Hematopoietic multipotent progenitor cell treated with erythropoietin and hydrocortisone succinate and interleukin-3 and kit ligand, for 6 days (in vitro differentiated cells): ENCODE measurements around the gene TBC1D19.
A peak's percentile ranks its signal among the peaks of the same experiment; 100 is the strongest.
"Not testable (repeated sequence)": the region's sequence is repeated elsewhere in the genome, so short reads cannot be mapped to it uniquely, and the experiment has no call there.

ENCODE experiments used
- DNase-seq: peaks from one replicate; pipeline ENCODE4 v3.0.0-alpha.2; 2015

The TBC1D19 gene

GRCh38 chr4:26687728-26688127 is 103.8 kb downstream of the TBC1D19 start:
- no peak for DNase-seq

- no peak for DNase-seq
Measured at GRCh38 chr4:26690506-26690905, 106.6 kb downstream of the TBC1D19 start.

DNA sequence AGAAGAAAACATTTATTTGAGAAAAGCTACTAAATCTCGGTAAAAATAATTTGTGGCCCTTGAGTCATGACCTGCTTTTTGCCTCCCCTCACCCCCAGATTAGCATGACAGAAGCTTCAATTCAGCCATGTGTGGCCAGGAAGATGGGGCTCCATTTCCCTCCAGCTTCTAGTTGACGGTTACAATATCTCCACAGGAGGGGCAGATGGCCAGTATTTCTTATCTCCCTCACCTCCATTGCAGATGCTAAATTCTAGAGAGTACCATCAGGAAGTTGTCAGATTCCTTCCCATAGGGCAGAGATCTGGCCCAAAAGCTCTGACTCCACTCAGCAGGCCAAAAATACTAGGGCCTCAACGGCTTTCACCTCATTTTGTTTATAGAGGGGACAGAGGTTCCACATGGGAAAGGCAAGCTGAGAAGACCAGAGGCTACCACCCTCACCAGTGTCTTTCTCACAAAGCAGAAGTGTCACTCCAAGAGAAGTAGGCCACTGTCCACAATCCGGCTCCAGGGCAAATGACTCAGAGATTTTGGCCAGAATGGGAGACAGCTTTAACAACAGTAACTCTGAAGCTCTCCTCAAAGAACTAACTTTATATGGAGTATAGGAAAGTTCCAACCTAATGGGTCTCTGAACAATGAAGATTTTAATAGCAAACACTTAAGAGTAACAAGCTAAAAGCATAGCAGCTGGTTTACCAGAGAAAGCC is 108.3 kb downstream of the TBC1D19 start:
- peak; percentile 5 for DNase-seq

DNA sequence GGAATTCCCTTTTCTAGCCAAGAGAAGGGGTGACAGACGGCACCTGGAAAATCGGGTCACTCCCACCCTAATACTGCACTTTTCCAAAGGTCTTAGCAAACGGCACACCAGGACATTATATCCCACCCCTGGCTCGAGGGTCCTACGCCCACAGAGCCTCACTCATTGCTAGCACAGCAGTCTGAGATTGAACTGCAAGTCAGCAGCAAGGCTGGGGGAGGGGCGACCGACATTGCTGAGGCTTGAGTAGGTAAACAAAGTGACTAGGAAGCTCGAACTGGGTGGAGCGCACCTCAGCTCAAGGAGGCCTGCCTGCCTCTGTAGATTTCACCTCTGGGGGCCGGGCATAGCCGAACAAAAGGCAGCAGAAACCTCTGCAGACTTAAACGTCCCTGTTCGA is 110.2 kb downstream of the TBC1D19 start:
- DNase-seq = not testable (repeated sequence)

GRCh38 chr4:26700110-26700509 is 116.2 kb downstream of the TBC1D19 start:
- DNase-seq = no peak

GRCh38 chr4:26701095-26701494 is 117.2 kb downstream of the TBC1D19 start:
- DNase-seq = no peak

DNA sequence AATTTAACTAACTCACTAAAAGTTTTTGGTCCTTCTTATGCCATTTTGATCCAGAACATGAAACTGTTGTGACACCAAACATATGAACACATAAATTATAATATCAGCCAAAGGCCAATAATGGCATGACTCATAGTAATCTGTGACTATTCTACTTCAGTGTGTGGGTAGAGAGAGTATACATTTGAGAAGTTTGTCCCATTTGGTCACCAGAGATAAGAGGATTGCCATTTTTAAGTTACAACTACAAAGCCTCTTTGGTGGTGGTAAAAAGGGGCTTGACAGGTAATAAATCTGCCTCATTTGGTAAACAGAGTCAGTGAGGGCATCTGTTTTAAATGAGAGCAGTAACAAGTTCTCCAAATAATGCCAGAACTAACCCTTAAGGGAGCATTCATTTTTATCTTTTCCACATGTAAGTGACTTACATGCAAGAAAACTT is 117.9 kb downstream of the TBC1D19 start:
- DNase-seq = peak; percentile 37

GRCh38 chr4:26707342-26707741 is 123.5 kb downstream of the TBC1D19 start:
- no peak for DNase-seq

GRCh38 chr4:26709246-26709645 is 125.4 kb downstream of the TBC1D19 start:
- no peak for DNase-seq

GRCh38 chr4:26713563-26714151 is 129.8 kb downstream of the TBC1D19 start:
- no peak for DNase-seq

DNA sequence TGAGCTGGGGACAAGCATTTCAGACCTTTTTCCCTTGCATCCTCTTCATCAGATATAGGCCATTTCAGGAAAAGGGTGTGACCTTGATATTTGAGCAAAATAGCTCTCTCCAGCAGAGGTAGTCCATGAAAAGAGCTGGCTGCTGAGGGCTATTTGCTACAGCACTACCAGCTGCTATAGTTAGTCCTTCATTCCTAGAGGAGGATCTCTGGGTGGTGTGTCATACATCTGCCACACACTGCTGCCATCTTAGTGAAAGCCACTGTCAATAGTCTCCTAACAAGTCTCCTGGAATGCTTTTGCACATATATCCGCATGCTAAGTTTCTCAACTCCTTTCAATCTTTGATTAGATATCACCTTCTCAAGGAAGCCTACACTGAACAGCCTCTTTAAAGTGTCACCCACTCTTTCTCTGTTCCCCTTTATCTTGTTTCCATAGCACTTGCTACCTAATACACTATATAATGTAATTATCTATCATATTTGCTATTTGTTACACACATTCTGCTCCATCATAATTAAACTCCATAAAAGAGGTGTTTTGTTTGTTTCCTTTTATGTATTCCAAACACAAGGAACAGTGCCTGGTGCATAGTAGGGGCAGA is 131.9 kb downstream of the TBC1D19 start:
- no peak for DNase-seq

- DNase-seq = no peak
Measured at GRCh38 chr4:26717332-26717731, 133.4 kb downstream of the TBC1D19 start.

DNA sequence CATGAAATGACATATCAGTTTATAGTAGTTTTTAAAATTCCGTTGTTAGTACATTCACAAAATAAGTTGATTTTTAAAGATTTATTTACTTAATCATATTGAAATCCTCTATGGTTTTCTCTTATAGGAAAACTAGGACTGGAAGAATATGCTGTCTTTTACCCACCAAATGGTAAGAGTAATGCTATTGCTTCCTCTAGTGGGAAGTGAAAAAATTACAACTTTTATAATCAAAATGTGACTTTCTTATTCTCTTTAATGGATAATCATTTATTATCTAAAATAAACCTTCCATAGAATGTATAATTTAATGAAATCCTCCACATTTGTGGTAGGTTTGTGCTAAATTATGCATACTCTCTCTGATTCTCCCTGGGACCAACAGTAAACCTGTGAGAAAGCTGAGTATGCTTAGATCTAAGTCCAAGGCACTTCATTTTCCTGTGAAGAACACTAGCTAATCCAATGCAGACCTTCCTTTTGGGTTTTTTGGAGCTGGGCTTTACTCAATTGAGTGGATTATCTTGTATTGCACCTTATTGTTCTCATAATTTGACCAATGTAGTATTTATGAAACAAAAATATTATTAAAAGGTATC is 136.2 kb downstream of the TBC1D19 start:
- peak; percentile 58 for DNase-seq

GRCh38 chr4:26721685-26722084 is 137.8 kb downstream of the TBC1D19 start:
- no peak for DNase-seq

GRCh38 chr4:26723216-26723615 is 139.3 kb downstream of the TBC1D19 start:
- DNase-seq = no peak

- no peak for DNase-seq
Measured at GRCh38 chr4:26724534-26724933, 140.7 kb downstream of the TBC1D19 start.

GRCh38 chr4:26726655-26727387 is 142.9 kb downstream of the TBC1D19 start:
- DNase-seq = no peak

DNA sequence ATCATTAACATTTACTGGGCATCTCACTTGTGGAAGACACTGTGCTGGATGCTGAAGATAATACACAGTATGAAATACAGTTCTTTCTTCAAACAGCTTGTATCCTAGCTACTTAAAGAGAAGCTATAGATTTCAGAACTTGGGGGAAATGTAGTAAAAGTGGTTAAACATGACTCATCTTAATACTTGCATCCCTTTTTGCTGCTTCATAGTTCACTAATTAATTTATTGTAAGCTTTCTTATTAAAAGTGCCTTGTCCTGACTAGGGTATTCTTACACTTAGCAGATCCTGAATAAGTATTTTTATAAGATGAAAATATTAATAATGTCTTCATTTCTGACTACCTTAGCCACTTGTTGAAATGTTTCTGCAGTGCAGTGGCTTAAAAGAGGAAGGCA is 144.0 kb downstream of the TBC1D19 start:
- DNase-seq = no peak

GRCh38 chr4:26729027-26729426 is 145.1 kb downstream of the TBC1D19 start:
- DNase-seq = no peak

DNA sequence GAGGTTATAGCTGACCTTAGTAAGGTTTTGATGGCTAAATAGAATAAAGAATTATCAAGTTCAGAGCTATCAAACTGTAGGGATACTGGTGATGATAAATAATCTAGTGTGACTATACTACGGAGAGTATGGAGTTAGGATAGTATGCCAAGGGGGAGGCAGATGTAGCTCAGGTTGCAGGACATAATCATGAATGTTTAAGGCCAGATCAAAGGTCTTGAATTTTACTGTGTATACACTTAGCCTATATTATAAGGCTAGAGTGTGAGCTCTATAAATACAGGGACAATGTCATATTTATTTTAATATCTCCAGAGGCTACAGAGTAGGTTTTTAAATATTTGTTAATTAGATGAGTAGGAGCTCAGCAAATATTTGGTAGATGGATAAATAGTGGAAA is 145.7 kb downstream of the TBC1D19 start:
- DNase-seq = no peak

- DNase-seq = no peak
Measured at GRCh38 chr4:26731351-26732035, 147.6 kb downstream of the TBC1D19 start.

DNA sequence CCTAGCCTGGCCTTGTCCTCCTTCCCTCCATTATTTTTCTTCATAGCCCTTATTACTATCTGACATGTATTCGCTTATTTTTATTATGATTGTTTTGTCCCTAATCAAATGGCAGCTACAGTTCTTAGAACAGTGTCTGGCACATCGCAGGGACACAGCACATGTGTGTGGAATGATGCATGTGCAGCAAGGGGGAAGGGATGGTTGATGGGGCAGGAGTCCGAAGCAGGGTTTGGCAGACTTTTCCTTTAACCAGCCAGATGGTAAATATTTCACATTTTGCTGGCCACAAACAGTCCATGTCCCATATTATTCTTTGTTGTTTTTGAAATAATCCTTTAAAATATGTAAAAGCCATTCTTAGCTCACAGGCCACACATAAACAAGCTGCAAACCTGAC is 148.5 kb downstream of the TBC1D19 start:
- no peak for DNase-seq

DNA sequence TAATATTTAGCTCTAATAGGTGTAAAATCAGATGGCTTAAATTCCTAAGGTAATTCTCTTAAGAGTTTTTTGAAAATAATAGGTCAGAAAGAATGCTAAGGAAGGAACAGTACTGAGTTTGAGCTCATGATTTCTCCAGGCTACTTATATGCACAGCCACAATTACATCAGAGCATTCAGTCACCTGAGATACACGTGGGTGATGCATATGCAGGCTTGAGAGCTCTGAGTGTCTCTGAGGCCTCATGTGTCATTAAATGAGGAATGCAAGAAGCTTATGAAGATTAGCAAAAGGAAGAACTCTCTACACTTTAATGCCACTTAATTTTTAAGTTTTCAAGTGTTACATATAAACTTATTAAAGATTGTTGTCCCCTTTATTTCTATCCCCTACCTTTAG is 152.7 kb downstream of the TBC1D19 start:
- DNase-seq = no peak
